Panc1 (cell line): Measurements from ENCODE around the gene CD46. TPM values are rescaled to one million over a fixed set of nuclear protein-coding genes. Genes with fewer than 3 reads are reported as not detected.

Source experiments
- ATAC-seq: fragments of 200-7000 bp; cut with Tn5 transposase; 2 replicates; pipeline ENCODE4 v1.9.1; 2020; ENCODE audit warnings: mild to moderate bottlenecking, moderate library complexity
- BruUV-seq: library from RNA; stranded (reverse); fragments of 400-500 nt; replicated peaks from 2 replicates; lab custom pipeline; 2021; lab: Mats Ljungman, UMichigan
- CTCF ChIA-PET: fragments of 300-600 bp; sonication (Branson Sonifier 250); formaldehyde crosslinking; loops from one replicate; lab custom pipeline; 2022; ENCODE audit warnings: antibody characterized with exemption; lab: Charles Lee
- POLR2A ChIA-PET: fragments of 300-600 bp; sonication (Branson Sonifier 250); formaldehyde crosslinking; loops from one replicate; lab custom pipeline; 2022; ENCODE audit warnings: antibody characterized with exemption; lab: Charles Lee
- DNase-seq: peaks from one replicate; pipeline ENCODE4 v3.0.0-alpha.2; 2010; ENCODE audit warnings: low read depth, low spot score
- H3K27ac ChIP-seq: 2 replicates; pipeline ENCODE4 v1.5.1; 2011; ENCODE audit warnings: mild to moderate bottlenecking, low read length, inconsistent platforms
- H3K27me3 ChIP-seq: fragments of 200-500 bp; sonication (Bioruptor generic); 2 replicates; pipeline ENCODE4 v1.6.0; 2014; ENCODE audit warnings: low read length, inconsistent platforms; ENCODE audit not compliant: control insufficient read depth, insufficient read depth
- H3K36me3 ChIP-seq: fragments of 200-500 bp; sonication (Bioruptor generic); 2 replicates; pipeline ENCODE4 v1.5.1; 2014; ENCODE audit warnings: inconsistent platforms, mild to moderate bottlenecking, low read length, moderate library complexity; ENCODE audit not compliant: control insufficient read depth, insufficient read depth
- H3K4me1 ChIP-seq: 2 replicates; pipeline ENCODE4 v1.5.1; 2011; ENCODE audit warnings: inconsistent platforms, mild to moderate bottlenecking, low read length, moderate library complexity; ENCODE audit not compliant: control insufficient read depth, insufficient read depth
- H3K4me3 ChIP-seq, 2 experiments: 2 replicates each; pipeline ENCODE4 v1.5.1; 2011 to 2012; ENCODE audit warnings: low read depth in 2 of 2, low read length in 2 of 2, mild to moderate bottlenecking in 2 of 2, inconsistent platforms in 1 of 2, moderate library complexity in 1 of 2
- H3K9me3 ChIP-seq: fragments of 200-500 bp; sonication (Bioruptor generic); 2 replicates; pipeline ENCODE4 v1.5.1; 2014; ENCODE audit warnings: low read depth, mild to moderate bottlenecking, inconsistent platforms, low read length, moderate library complexity; ENCODE audit not compliant: control insufficient read depth, insufficient read depth
- CTCF ChIP-seq: fragments of 450-650 bp; IDR thresholded peaks from 2 replicates; pipeline ENCODE4 v1.5.1; 2017; ENCODE audit warnings: mild to moderate bottlenecking
- POLR2AphosphoS5 ChIP-seq: IDR thresholded peaks from 2 replicates; pipeline ENCODE4 v1.6.1; 2012; ENCODE audit warnings: mild to moderate bottlenecking, low read depth, low read length, moderate library complexity
- REST ChIP-seq, 2 experiments: IDR thresholded peaks; 2 replicates each; pipeline ENCODE4 v1.6.1; 2011 to 2012; ENCODE audit warnings: low read depth in 2 of 2, control low read depth in 1 of 2, low read length in 1 of 2, mild to moderate bottlenecking in 1 of 2, moderate library complexity in 1 of 2; ENCODE audit not compliant: insufficient read depth in 1 of 2
- SIN3A ChIP-seq: IDR thresholded peaks from 2 replicates; pipeline ENCODE4 v1.6.1; 2012; ENCODE audit warnings: low read depth, mild to moderate bottlenecking, low read length, moderate library complexity, borderline replicate concordance; ENCODE audit not compliant: insufficient read depth
- TCF7L2 ChIP-seq: IDR thresholded peaks from 2 replicates; pipeline ENCODE4 v1.6.1; 2011; ENCODE audit warnings: mild to moderate bottlenecking, low read depth, low read length, inconsistent platforms
- in situ Hi-C: cut with HindIII; loops from 2 replicates; pipeline ENCODE4 v1.10.0; 2016; ENCODE audit warnings: low sequenced_read_pairs, low pct_unique_long_range_greater_than_20kb
- intact Hi-C: fragments of 100-400 bp; cut with micrococcal nuclease; formaldehyde crosslinking; loops from one replicate; pipeline ENCODE4 v1.10.0; 2022; ENCODE audit not compliant: unreplicated experiment
- total RNA-seq: library from RNA; stranded (reverse); gene quantifications from one replicate; pipeline ENCODE4 v1.2.1, GENCODE V29; 2021; ENCODE audit not compliant: unreplicated experiment

The CD46 gene
- total RNA-seq, 1 experiment from 2014 or later = 128 TPM

GRCh38 chr1:207825719-207826556, 74.1 kb downstream of the CD46 start:
- H3K27ac ChIP-seq = peak overlapping the region; percentile 86

More at GRCh38 chr1:207825719-207826556, 74.1 kb downstream of the CD46 start:
- H3K4me3 ChIP-seq = peak overlapping the region; percentile 21 to 44
- no peaks in the 10 kb centered on the region for H3K27me3 ChIP-seq
- intact Hi-C loops (no loop called here), in situ Hi-C loops (no loop called here)
- no peak for DNase-seq
- CTCF ChIA-PET = no interaction called here
- H3K36me3 ChIP-seq = no peaks in the 10 kb centered on the region
- peaks cover 33% of the 10 kb centered on the region for H3K4me1 ChIP-seq
- no TSS peak for BruUV-seq
- TF ChIP-seq SIN3A (no peak), REST (IDR thresholded peaks at IDR 0.05; ENCODE audit: insufficient read depth in 1 of 2, low read depth in 2 of 2, low read length in 1 of 2) (no peak), CTCF (no peak), POLR2AphosphoS5 (no peak), TCF7L2 (no peak)
- ATAC-seq = no peak
- POLR2A ChIA-PET = no interaction called here
- H3K9me3 ChIP-seq = no peaks in the 10 kb centered on the region
